Measurements from ENCODE around the gene CFAP44.
"Not testable (repeated sequence)": the region's sequence is repeated elsewhere in the genome, so short reads cannot be mapped to it uniquely, and the experiment has no call there.

The CFAP44 gene, protein sequence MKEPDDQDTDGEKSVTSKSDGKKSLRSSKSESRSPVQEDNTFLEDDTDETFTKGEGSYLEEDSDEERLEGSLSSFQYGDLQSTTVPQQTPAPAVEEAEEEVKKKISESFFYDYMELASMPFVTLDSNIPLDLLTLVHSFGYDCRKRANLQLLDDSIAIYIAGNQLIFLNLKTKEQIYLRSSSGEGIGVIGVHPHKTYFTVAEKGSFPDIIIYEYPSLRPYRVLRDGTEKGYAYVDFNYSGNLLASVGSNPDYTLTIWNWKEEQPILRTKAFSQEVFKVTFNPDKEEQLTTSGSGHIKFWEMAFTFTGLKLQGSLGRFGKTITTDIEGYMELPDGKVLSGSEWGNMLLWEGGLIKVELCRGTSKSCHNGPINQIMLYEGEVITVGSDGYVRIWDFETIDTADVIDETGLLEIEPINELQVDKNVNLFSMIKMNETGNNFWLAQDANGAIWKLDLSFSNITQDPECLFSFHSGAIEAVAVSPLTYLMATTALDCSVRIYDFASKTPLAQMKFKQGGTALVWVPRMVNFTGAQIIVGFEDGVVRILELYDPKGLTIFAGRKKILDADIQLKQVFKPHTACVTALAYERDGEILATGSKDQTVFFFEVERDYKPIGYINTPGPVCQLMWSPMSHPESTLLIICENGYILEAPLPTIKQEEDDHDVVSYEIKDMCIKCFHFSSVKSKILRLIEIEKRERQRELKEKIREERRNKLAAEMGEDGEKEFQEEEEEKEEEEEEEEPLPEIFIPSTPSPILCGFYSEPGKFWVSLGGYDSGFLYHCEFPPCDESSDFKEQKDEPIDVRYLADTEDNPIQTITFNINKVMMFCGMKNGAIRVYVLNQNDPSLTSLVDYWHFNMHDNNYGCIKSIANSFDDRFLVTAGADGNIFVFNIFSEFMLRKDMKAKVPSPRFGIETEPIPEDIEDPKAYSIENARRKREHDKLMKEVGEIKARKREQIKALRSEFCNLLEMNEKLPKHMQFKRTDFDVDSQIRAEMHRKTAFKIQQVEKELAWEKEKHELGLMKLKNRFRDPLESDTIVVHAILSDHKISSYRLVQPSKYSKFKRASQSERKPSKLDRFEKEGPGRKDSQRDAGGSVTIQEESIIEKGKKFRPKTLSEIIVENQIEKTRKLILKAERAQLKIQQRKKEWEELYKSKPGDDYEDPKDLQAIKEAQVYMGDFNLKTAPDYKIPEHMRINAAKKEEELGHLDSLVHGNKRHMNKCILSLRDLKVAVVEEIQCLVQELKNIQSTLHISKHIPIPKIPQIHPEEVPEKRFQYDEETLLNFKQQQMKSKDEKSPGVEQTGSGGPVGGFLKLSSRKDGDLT (N-terminal part only)

GRCh38 chr3:113441051-113441770, at the start of gene CFAP44:
Gene CFAP44, minus strand, starts transcription at chr3:113441493. Its CDS starts 7,829 bp downstream, at chr3:113433664.
- no peak for TF ChIP-seq CTCF (IDR thresholded peaks at IDR 0.05)
- peaks cover 0 to 3% (median 0%) of the 10 kb centered on the region in 4 donors for H3K4me1 ChIP-seq
- intact Hi-C loops (cut with DNase I; ENCODE audit: low total_unique reads), result no loop called here
- H3K36me3 ChIP-seq, result peaks cover 4 to 19% (median 11%) of the 10 kb centered on the region in 3 donors
- H3K27ac ChIP-seq, result no peak within 1 kb of the TSS
- DNase-seq, result peak; percentile 25 to 75
- H3K4me3 ChIP-seq, result peak within 1 kb of the TSS; percentile 34 to 44
- no peaks in the 10 kb centered on the region for H3K27me3 ChIP-seq
- no peaks in the 10 kb centered on the region for H3K9me3 ChIP-seq

- intact Hi-C loops (cut with DNase I; ENCODE audit: low total_unique reads), result no loop called here
- Histone ChIP-seq H3K36me3 (peaks cover 16 to 31% (median 21%) of the 10 kb centered on the region in 3 donors), H3K27me3 (no peaks in the 10 kb centered on the region), H3K9me3 (no peaks in the 10 kb centered on the region), H3K4me3 (no peak overlapping the region), H3K4me1 (no peaks in the 10 kb centered on the region), H3K27ac (no peak overlapping the region)
- no peak for DNase-seq
- TF ChIP-seq CTCF (IDR thresholded peaks at IDR 0.05), result no peak
Observed at GRCh38 chr3:113485161-113485609, 43.9 kb upstream of the CFAP44 start.

DNA sequence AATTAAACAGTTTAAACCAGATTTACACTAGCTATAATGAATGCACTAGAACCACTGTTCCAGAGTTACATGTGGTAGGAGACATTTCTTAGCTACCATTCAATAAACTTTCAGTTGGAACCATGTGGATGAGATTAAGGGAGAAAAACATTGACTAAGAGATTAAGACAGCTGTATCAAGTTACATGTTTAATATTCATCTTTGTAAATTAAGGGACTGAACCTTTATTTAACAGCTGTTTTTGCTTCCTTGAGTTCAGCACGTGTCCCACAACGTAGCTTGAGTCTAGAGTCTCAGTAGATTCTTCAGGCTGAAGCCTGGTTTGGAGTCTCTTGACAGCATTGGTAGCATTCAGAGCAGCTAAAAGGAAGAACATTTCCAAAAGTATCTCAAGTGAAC, 27.2 kb upstream of the CFAP44 start:
- no peak overlapping the region for H3K27ac ChIP-seq
- intact Hi-C loops (cut with DNase I; ENCODE audit: low total_unique reads), result no loop called here

DNA sequence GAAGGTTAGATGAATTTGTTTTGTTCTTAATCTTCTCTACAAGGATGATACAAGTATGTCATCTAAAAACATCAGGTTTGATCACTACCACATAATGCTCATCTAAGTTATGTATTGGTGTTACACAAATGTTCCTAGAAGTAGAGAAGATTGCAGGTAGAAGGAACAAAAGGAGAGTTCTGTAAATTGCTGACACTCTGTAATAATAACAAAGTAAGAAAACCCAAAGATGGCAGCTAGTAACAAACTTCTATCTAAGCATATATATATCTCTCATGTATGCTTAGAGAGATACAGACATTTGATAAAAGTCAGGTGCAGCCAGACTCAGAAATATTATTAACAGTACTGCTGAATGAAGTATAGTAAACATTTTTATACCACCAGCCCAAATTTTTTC, 20.2 kb upstream of the CFAP44 start:
- no peak for TF ChIP-seq CTCF (IDR thresholded peaks at IDR 0.05)
- Histone ChIP-seq H3K27ac (no peak overlapping the region), H3K36me3 (peaks cover 18 to 64% (median 52%) of the 10 kb centered on the region in 3 donors), H3K4me3 (no peak overlapping the region), H3K9me3 (no peaks in the 10 kb centered on the region), H3K4me1 (no peaks in the 10 kb centered on the region), H3K27me3 (no peaks in the 10 kb centered on the region)
- DNase-seq, result no peak
- intact Hi-C loops (cut with DNase I; ENCODE audit: low total_unique reads), result no loop called here

More for the DNA sequence above, 27.2 kb upstream of the CFAP44 start:
- no peak overlapping the region for H3K4me3 ChIP-seq
- H3K9me3 ChIP-seq, result no peaks in the 10 kb centered on the region
- H3K27me3 ChIP-seq, result no peaks in the 10 kb centered on the region
- no peaks in the 10 kb centered on the region for H3K4me1 ChIP-seq
- DNase-seq, result no peak
- TF ChIP-seq CTCF (IDR thresholded peaks at IDR 0.05), result no peak
- peaks cover 22 to 47% (median 41%) of the 10 kb centered on the region in 3 donors for H3K36me3 ChIP-seq

- H3K9me3 ChIP-seq; intact Hi-C loops (cut with DNase I; ENCODE audit: low total_unique reads); H3K4me1 ChIP-seq; DNase-seq; H3K27me3 ChIP-seq; H3K27ac ChIP-seq; H3K4me3 ChIP-seq: not testable (repeated sequence)
- peaks cover 7 to 56% (median 34%) of the 10 kb centered on the region in 3 donors for H3K36me3 ChIP-seq
Observed at GRCh38 chr3:113458554-113458953, 17.3 kb upstream of the CFAP44 start.
